GM12864 (cell line): ENCODE measurements around the gene PC.

ENCODE experiments used
- DNase-seq: peaks from one replicate; pipeline ENCODE4 v3.0.0-alpha.2; 2011; ENCODE audit warnings: low read depth
- H3K4me3 ChIP-seq: 2 replicates; pipeline ENCODE4 v1.5.1; 2011; ENCODE audit warnings: mild to moderate bottlenecking, low read depth, low read length, control low read depth
- TF ChIP-seq, protein P1 (sequence below): IDR thresholded peaks from 2 replicates; pipeline ENCODE4 v1.5.1; 2011; ENCODE audit warnings: low read depth, mild to moderate bottlenecking, moderate library complexity, low read length, control low read depth, inconsistent platforms; ENCODE audit errors: missing control alignments

The PC gene

GRCh38 chr11:66869567-66869870, 88.7 kb downstream of the PC start:
- no peak overlapping the region for H3K4me3 ChIP-seq
- DNase-seq: no peak
- TF ChIP-seq, protein P1, sequence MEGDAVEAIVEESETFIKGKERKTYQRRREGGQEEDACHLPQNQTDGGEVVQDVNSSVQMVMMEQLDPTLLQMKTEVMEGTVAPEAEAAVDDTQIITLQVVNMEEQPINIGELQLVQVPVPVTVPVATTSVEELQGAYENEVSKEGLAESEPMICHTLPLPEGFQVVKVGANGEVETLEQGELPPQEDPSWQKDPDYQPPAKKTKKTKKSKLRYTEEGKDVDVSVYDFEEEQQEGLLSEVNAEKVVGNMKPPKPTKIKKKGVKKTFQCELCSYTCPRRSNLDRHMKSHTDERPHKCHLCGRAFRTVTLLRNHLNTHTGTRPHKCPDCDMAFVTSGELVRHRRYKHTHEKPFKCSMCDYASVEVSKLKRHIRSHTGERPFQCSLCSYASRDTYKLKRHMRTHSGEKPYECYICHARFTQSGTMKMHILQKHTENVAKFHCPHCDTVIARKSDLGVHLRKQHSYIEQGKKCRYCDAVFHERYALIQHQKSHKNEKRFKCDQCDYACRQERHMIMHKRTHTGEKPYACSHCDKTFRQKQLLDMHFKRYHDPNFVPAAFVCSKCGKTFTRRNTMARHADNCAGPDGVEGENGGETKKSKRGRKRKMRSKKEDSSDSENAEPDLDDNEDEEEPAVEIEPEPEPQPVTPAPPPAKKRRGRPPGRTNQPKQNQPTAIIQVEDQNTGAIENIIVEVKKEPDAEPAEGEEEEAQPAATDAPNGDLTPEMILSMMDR: no peak

DNA sequence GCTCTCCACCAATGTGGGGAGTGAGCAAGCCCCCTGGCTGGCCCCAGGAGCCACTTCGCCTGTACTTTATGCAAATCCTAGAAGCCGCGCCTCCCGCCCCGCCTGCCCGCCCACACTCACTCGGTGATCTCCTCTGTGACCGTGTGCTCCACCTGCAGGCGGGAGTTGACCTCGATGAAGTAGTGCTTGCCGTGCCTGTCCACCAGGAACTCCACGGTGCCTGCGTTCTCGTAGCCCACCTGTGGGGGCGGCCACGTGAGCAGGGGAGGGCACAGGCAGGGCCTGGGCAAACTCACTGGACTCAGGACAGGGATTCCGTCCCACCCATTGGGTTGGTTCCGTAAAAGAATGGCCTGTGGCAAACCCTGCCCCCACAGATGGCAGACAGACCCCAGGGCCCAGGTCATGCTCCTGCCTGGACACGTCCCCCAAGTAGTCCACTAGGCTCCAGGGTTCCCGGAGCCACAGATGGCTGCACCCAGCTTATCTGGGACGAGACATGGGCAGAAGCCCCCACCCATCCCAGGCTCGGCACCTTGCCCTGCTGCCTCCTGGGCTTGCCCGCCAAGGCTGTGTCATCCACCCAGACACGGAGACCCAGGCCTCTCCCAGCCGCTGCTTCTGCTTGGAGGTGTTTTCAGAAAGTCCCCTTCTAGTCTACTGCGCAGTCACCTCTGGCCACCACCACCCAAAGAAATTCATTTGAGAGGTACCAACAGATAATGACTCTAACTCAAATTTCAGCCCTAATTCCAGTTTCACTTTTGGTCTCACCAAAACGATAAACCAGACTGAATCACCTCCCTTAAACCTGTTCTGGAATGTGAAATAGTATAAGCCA, 89.2 kb downstream of the PC start:
- peak; percentile 60 for DNase-seq
- no peak overlapping the region for H3K4me3 ChIP-seq
- TF ChIP-seq, protein P1: peak; percentile 74

DNA sequence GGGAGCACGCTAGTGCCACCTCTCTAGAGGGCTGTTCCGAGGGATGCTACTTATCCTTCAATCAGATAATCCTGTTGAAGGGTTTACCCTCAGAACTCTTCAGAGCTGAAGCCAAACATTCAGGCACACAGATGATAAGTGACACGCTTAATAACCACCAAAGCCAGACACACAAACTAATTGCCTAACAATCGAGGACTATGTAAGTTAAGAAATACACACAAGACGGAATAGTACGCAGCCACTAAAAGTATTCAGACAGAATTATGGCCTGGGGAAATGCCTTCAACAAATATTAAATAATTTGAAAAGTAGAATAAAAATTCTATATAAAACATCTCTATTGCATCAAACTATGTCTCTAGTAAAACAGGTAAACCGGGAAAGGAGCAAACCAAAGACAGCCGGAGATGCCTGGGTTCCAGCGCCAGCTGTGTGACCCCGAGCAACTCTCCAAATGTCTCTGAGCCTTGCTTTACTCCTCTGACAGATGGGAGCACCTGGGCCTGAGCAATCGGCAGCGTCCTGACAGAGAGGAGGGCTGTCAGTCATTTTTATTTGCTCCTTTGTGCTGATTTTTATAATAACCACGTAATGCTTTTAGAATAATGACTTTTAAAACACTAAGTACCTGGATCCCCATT, 90.0 kb downstream of the PC start:
- H3K4me3 ChIP-seq: no peak overlapping the region
- TF ChIP-seq, protein P1: no peak
- DNase-seq: no peak

- TF ChIP-seq, protein P1: peak; percentile 38
- H3K4me3 ChIP-seq: no peak overlapping the region
- DNase-seq: no peak
Measured at GRCh38 chr11:66867425-66868040, 90.7 kb downstream of the PC start.

DNA sequence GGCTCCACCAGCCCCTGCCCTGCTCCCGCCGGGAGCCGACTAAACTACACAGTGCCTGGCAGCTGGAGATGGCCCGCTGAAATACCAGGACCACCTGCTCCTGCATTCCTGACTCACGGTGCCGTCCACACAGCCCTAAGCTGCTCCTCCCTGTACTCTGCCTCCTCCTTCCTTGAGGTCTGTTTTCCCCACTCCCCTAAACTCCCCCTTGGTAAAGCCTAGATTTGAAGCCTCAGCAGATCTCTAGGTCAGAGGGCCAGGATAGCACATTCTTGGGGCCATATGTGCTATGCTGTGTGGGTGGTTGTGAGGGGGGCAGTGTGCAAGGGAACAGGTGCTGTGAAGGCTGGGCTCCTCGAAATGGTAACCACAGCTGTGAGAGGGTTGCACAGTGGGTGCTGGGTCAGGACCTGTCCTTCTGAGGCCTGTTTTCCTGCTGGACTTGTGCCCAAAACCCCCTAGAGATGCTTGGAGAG, 91.6 kb downstream of the PC start:
- DNase-seq: no peak
- no peak overlapping the region for H3K4me3 ChIP-seq

GRCh38 chr11:66866007-66866406, 92.2 kb downstream of the PC start:
- no peak for DNase-seq
- no peak overlapping the region for H3K4me3 ChIP-seq
- TF ChIP-seq, protein P1: no peak

More for the DNA sequence above, 91.6 kb downstream of the PC start:
- TF ChIP-seq, protein P1: no peak
